Measurements from ENCODE around the gene LYRM1. TPM values are rescaled to one million over a fixed set of nuclear protein-coding genes. Genes with fewer than 3 reads are reported as not detected.
"Not testable (repeated sequence)": the region's sequence is repeated elsewhere in the genome, so short reads cannot be mapped to it uniquely, and the experiment has no call there.

The LYRM1 gene
- polyA plus RNA-seq, 1 donor from 2014 or later, result 125 TPM

- no peaks in the 10 kb centered on the region for H3K27me3 ChIP-seq (ENCODE audit: insufficient read depth, low read depth, low read length)
- H3K4me3 ChIP-seq (ENCODE audit: low read length), result no peak overlapping the region
- TF ChIP-seq, protein P1, sequence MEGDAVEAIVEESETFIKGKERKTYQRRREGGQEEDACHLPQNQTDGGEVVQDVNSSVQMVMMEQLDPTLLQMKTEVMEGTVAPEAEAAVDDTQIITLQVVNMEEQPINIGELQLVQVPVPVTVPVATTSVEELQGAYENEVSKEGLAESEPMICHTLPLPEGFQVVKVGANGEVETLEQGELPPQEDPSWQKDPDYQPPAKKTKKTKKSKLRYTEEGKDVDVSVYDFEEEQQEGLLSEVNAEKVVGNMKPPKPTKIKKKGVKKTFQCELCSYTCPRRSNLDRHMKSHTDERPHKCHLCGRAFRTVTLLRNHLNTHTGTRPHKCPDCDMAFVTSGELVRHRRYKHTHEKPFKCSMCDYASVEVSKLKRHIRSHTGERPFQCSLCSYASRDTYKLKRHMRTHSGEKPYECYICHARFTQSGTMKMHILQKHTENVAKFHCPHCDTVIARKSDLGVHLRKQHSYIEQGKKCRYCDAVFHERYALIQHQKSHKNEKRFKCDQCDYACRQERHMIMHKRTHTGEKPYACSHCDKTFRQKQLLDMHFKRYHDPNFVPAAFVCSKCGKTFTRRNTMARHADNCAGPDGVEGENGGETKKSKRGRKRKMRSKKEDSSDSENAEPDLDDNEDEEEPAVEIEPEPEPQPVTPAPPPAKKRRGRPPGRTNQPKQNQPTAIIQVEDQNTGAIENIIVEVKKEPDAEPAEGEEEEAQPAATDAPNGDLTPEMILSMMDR (IDR thresholded peaks at IDR 0.05; ENCODE audit: poor library complexity, severe bottlenecking), result no peak
- TF ChIP-seq REST (IDR thresholded peaks at IDR 0.05; ENCODE audit: borderline replicate concordance), result no peak
- H3K9ac ChIP-seq (ENCODE audit: low read length), result no peak overlapping the region
- H2AFZ ChIP-seq (ENCODE audit: low read depth, low read length), result no peak overlapping the region
- no peaks in the 10 kb centered on the region for H4K20me1 ChIP-seq (ENCODE audit: insufficient read depth)
- no peak overlapping the region for H3K27ac ChIP-seq (ENCODE audit: low read length)
- no peaks in the 10 kb centered on the region for H3F3A ChIP-seq (ENCODE audit: insufficient read depth, low read length, poor library complexity, severe bottlenecking)
- H3K79me2 ChIP-seq (replicated peaks; ENCODE audit: insufficient read depth, low read length), result peaks cover 11% of the 10 kb centered on the region
- no peaks in the 10 kb centered on the region for H3K36me3 ChIP-seq (ENCODE audit: insufficient read depth, low read length)
- H3K9me2 ChIP-seq (ENCODE audit: insufficient read depth, low read length), result no peaks in the 10 kb centered on the region
- no peaks in the 10 kb centered on the region for H3K9me3 ChIP-seq (ENCODE audit: low read length)
- no peak overlapping the region for H3K4me2 ChIP-seq (ENCODE audit: low read length)
These were observed 38.2 kb upstream of the LYRM1 start for GRCh38 chr16:20862162-20862960.

GRCh38 chr16:20864376-20864775, 36.2 kb upstream of the LYRM1 start:
- not testable (repeated sequence) for H2AFZ ChIP-seq (ENCODE audit: low read depth, low read length); H3K36me3 ChIP-seq (ENCODE audit: insufficient read depth, low read length); H3F3A ChIP-seq (ENCODE audit: insufficient read depth, low read length, poor library complexity, severe bottlenecking); H4K20me1 ChIP-seq (ENCODE audit: insufficient read depth); H3K27me3 ChIP-seq (ENCODE audit: insufficient read depth, low read depth, low read length); H3K27ac ChIP-seq (ENCODE audit: low read length); H3K4me3 ChIP-seq (ENCODE audit: low read length); H3K9me2 ChIP-seq (ENCODE audit: insufficient read depth, low read length); H3K9ac ChIP-seq (ENCODE audit: low read length); H3K9me3 ChIP-seq (ENCODE audit: low read length); H3K4me2 ChIP-seq (ENCODE audit: low read length)
- peaks cover 11% of the 10 kb centered on the region for H3K79me2 ChIP-seq (replicated peaks; ENCODE audit: insufficient read depth, low read length)

DNA sequence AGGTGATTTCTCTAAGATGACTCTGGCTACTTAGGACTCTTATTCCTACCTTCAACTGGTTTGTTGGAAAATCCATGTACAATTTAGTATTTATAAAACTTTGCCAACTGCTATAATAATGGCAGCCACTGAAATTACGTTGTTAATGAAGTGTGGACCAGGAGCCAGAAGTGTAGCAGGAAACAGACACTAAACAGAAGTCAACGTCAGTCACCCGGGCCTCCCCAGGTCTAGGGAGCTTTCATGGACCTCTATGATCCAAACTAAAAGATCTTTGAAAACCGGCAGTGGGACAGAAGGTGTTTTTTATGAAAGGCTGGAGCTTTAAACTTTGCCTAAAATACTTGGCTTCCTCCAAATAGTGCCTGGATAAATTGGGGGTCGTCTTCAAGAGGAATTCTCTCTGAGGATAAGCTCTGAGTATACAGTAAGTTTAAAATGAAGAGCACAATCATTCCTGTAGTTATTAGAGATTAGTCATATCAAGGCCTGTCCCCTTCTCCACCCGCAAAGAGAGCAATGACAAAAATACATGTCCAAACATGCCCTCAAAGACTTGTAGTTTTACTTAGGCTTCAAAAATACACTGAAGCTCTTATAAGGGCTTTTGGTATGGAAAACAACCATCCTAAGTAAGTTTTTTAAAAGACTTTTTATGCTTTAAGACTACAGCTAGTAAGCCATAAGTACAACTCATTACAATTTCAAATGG, 35.0 kb upstream of the LYRM1 start:
- no peaks in the 10 kb centered on the region for H3K36me3 ChIP-seq (ENCODE audit: insufficient read depth, low read length)
- no peaks in the 10 kb centered on the region for H3K27me3 ChIP-seq (ENCODE audit: insufficient read depth, low read depth, low read length)
- H3K9me3 ChIP-seq (ENCODE audit: low read length), result no peaks in the 10 kb centered on the region
- no peaks in the 10 kb centered on the region for H3F3A ChIP-seq (ENCODE audit: insufficient read depth, low read length, poor library complexity, severe bottlenecking)
- no peak overlapping the region for H3K4me3 ChIP-seq (ENCODE audit: low read length)
- H3K9me2 ChIP-seq (ENCODE audit: insufficient read depth, low read length), result no peaks in the 10 kb centered on the region
- H3K79me2 ChIP-seq (replicated peaks; ENCODE audit: insufficient read depth, low read length), result peaks cover 16% of the 10 kb centered on the region
- TF ChIP-seq TAF1 (IDR thresholded peaks at IDR 0.05; ENCODE audit: low read depth), result no peak
- no peak for TF ChIP-seq MXI1 (conservative IDR thresholded peaks at IDR 0.05; ENCODE audit: poor library complexity, severe bottlenecking)
- no peak for TF ChIP-seq EZH2 (IDR thresholded peaks at IDR 0.05; ENCODE audit: borderline replicate concordance, insufficient read depth, low read length, poor library complexity, severe bottlenecking)
- no peak overlapping the region for H3K9ac ChIP-seq (ENCODE audit: low read length)
- no peak overlapping the region for H3K4me2 ChIP-seq (ENCODE audit: low read length)
- H2AFZ ChIP-seq (ENCODE audit: low read depth, low read length), result no peak overlapping the region
- no peak overlapping the region for H3K27ac ChIP-seq (ENCODE audit: low read length)
- no peaks in the 10 kb centered on the region for H4K20me1 ChIP-seq (ENCODE audit: insufficient read depth)

Measured in neural cell (in vitro differentiated cells).